GM18861 (cell line): ENCODE data around the gene CNGA1.
"Not testable (repeated sequence)": the region's sequence is repeated elsewhere in the genome, so short reads cannot be mapped to it uniquely, and the experiment has no call there.

Experiments used
- ATAC-seq: cut with Tn5 transposase; IDR thresholded peaks from one replicate; pipeline ENCODE4 v1.9.1; 2021; ENCODE audit not compliant: unreplicated experiment

The CNGA1 gene

GRCh38 chr4:48031802-48032525 is 15.5 kb upstream of the CNGA1 start:
- no peak for ATAC-seq

GRCh38 chr4:48030470-48030869 is 14.0 kb upstream of the CNGA1 start:
- ATAC-seq = no peak

GRCh38 chr4:48028696-48029095 is 12.2 kb upstream of the CNGA1 start:
- peak; percentile 69 for ATAC-seq

- ATAC-seq = peak; percentile 65
These were observed 11.2 kb upstream of the CNGA1 start for GRCh38 chr4:48027653-48028052.

- no peak for ATAC-seq
These were observed 8.5 kb upstream of the CNGA1 start for GRCh38 chr4:48025005-48025404.

- no peak for ATAC-seq
These were observed 8.0 kb upstream of the CNGA1 start for GRCh38 chr4:48024522-48024921.

- no peak for ATAC-seq
These were observed 5.8 kb upstream of the CNGA1 start for GRCh38 chr4:48022192-48022799.

GRCh38 chr4:48021100-48021499 is 4.6 kb upstream of the CNGA1 start:
- ATAC-seq = no peak

GRCh38 chr4:48018112-48018511 is 1.6 kb upstream of the CNGA1 start:
- ATAC-seq = no peak

- no peak for ATAC-seq
These were observed 659 bp upstream of the CNGA1 start for GRCh38 chr4:48017108-48017571.

- no peak for ATAC-seq
These were observed 803 bp downstream of the CNGA1 start for GRCh38 chr4:48015678-48016077.

- ATAC-seq = no peak
These were observed 1.3 kb downstream of the CNGA1 start for GRCh38 chr4:48015216-48015615.

- ATAC-seq = no peak
These were observed 3.7 kb downstream of the CNGA1 start for GRCh38 chr4:48012824-48013223.

GRCh38 chr4:48011722-48012121 is 4.8 kb downstream of the CNGA1 start:
- ATAC-seq = no peak

GRCh38 chr4:48010906-48011305 is 5.6 kb downstream of the CNGA1 start:
- not testable (repeated sequence) for ATAC-seq

- ATAC-seq = no peak
These were observed 8.4 kb downstream of the CNGA1 start for GRCh38 chr4:48008021-48008596.

- no peak for ATAC-seq
These were observed 10.7 kb downstream of the CNGA1 start for GRCh38 chr4:48005781-48006180.

- ATAC-seq = not testable (repeated sequence)
These were observed 12.9 kb downstream of the CNGA1 start for GRCh38 chr4:48003568-48003967.

GRCh38 chr4:48002267-48002666 is 14.2 kb downstream of the CNGA1 start:
- no peak for ATAC-seq

GRCh38 chr4:47996021-47996420 is 20.5 kb downstream of the CNGA1 start:
- no peak for ATAC-seq

- not testable (repeated sequence) for ATAC-seq
These were observed 24.0 kb downstream of the CNGA1 start for GRCh38 chr4:47992475-47992874.

- no peak for ATAC-seq
These were observed 26.3 kb downstream of the CNGA1 start for GRCh38 chr4:47990145-47990544.
